Tibial nerve (tissue), 4 donors: ENCODE results near the gene RELN. TPM values are rescaled to one million over a fixed set of nuclear protein-coding genes. Genes with fewer than 3 reads are reported as not detected.

Source experiments
- DNase-seq, 2 donors: peaks; one replicate each; pipeline ENCODE4 v3.0.0-alpha.2; 2019; ENCODE audit warnings: low spot score in 2 of 2
- H3K27ac ChIP-seq, 4 donors: fragments of 200-600 bp; sonication (generic) in 3 of 4; one replicate each; pipeline ENCODE4 v1.5.1; 2017 to 2019; ENCODE audit warnings: mild to moderate bottlenecking in 1 of 4
- H3K27me3 ChIP-seq, 2 donors: fragments of 200-600 bp; sonication (generic) in 1 of 2; one replicate each; pipeline versions ENCODE4 v1.5.1 to v1.6.0; 2017 to 2019
- H3K36me3 ChIP-seq, 3 donors: fragments of 200-600 bp; sonication (generic); one replicate each; pipeline ENCODE4 v1.5.1; 2018 to 2019
- H3K4me1 ChIP-seq, 4 donors: fragments of 200-600 bp; sonication (generic) in 3 of 4; one replicate each; pipeline ENCODE4 v1.5.1; 2017 to 2019
- H3K4me3 ChIP-seq, 4 donors: fragments of 200-600 bp; sonication (generic) in 3 of 4; one replicate each; pipeline ENCODE4 v1.5.1; 2017 to 2019; ENCODE audit warnings: mild to moderate bottlenecking in 1 of 4, moderate library complexity in 1 of 4
- H3K9me3 ChIP-seq, 4 donors: fragments of 200-600 bp; sonication (generic) in 3 of 4; one replicate each; pipeline ENCODE4 v1.5.1; 2017 to 2019
- CTCF ChIP-seq, 5 experiments: fragments of 200-600 bp in 3 of 5; fragments of 450-650 bp in 2 of 5; sonication (generic) in 3 of 5; IDR thresholded peaks; one replicate each; pipeline ENCODE4 v1.5.1; 2016 to 2019; ENCODE audit warnings: antibody characterized with exemption in 5 of 5, mild to moderate bottlenecking in 3 of 5, moderate library complexity in 2 of 5
- EP300 ChIP-seq, 2 donors: sonication (generic); formaldehyde crosslinking; IDR thresholded peaks; one replicate each; pipeline ENCODE4 v1.6.1; 2017; ENCODE audit warnings: antibody characterized with exemption in 2 of 2, mild to moderate bottlenecking in 1 of 2
- POLR2A ChIP-seq, 2 donors: fragments of 450-650 bp; IDR thresholded peaks; one replicate each; pipeline ENCODE4 v1.6.1; 2017; ENCODE audit warnings: antibody characterized with exemption in 2 of 2, mild to moderate bottlenecking in 2 of 2, moderate library complexity in 2 of 2
- WGBS, 2 donors: methylation state at CpG; one replicate each; pipeline ENCODE4 v1.1.5; 2018; 5-methylcytosine and 5-hydroxymethylcytosine counted together
- total RNA-seq, 4 donors: library from RNA; depleted of rRNA; stranded (reverse); fragments of >200 nt; gene quantifications; one replicate each; pipeline ENCODE4 v1.1.0, GENCODE V29; 2016

RELN gene
- total RNA-seq, 4 donors from 2014 or later = 80.4 to 117 (median 102) TPM

GRCh38 chr7:103533761-103534160, 455.7 kb downstream of the RELN start:
- TF ChIP-seq CTCF (IDR thresholded peaks at IDR 0.05) = no peak
- no peak for TF ChIP-seq POLR2A (IDR thresholded peaks at IDR 0.05)
- no peak for TF ChIP-seq EP300 (IDR thresholded peaks at IDR 0.05)
- DNase-seq = no peak
- 81 to 88% methylated on average over 4 of the region's 4 CpGs for WGBS, 2 donors
- peaks cover 0 to 24% (median 0%) of the 10 kb centered on the region in 3 donors for H3K36me3 ChIP-seq
- no peak overlapping the region for H3K4me3 ChIP-seq
- no peaks in the 10 kb centered on the region for H3K4me1 ChIP-seq
- H3K9me3 ChIP-seq = no peaks in the 10 kb centered on the region
- H3K27me3 ChIP-seq = no peaks in the 10 kb centered on the region
- no peak overlapping the region for H3K27ac ChIP-seq

- Histone ChIP-seq H3K27ac (no peak overlapping the region), H3K27me3 (no peaks in the 10 kb centered on the region), H3K36me3 (peaks cover 0 to 19% (median 0%) of the 10 kb centered on the region in 3 donors), H3K4me1 (no peaks in the 10 kb centered on the region), H3K4me3 (no peak overlapping the region), H3K9me3 (no peaks in the 10 kb centered on the region)
- WGBS, 2 donors = 68 to 71% methylated on average over 5 of the region's 5 CpGs
- no peak for DNase-seq
- no peak for TF ChIP-seq CTCF (IDR thresholded peaks at IDR 0.05)
- no peak for TF ChIP-seq POLR2A (IDR thresholded peaks at IDR 0.05)
- no peak for TF ChIP-seq EP300 (IDR thresholded peaks at IDR 0.05)
Observed at GRCh38 chr7:103532955-103533354, 456.5 kb downstream of the RELN start.

- Histone ChIP-seq H3K9me3 (no peaks in the 10 kb centered on the region), H3K4me1 (peaks cover 0 to 6% (median 0%) of the 10 kb centered on the region in 4 donors), H3K27ac (no peak overlapping the region), H3K36me3 (peaks cover 0 to 10% (median 0%) of the 10 kb centered on the region in 3 donors), H3K27me3 (no peaks in the 10 kb centered on the region), H3K4me3 (no peak overlapping the region)
- no peak for DNase-seq
- WGBS, 2 donors = 88 to 94% methylated on average over 2 of the region's 2 CpGs
- TF ChIP-seq EP300 (IDR thresholded peaks at IDR 0.05) (no peak), CTCF (IDR thresholded peaks at IDR 0.05) (no peak), POLR2A (IDR thresholded peaks at IDR 0.05) (no peak)
Observed at GRCh38 chr7:103528152-103528551, 461.3 kb downstream of the RELN start.

GRCh38 chr7:103525937-103526336, 463.5 kb downstream of the RELN start:
- no peak for DNase-seq
- Histone ChIP-seq H3K4me1 (peaks cover 0 to 6% (median 0%) of the 10 kb centered on the region in 4 donors), H3K27ac (no peak overlapping the region), H3K4me3 (no peak overlapping the region), H3K36me3 (no peaks in the 10 kb centered on the region), H3K27me3 (no peaks in the 10 kb centered on the region), H3K9me3 (no peaks in the 10 kb centered on the region)
- TF ChIP-seq EP300 (IDR thresholded peaks at IDR 0.05) = no peak
- TF ChIP-seq CTCF (IDR thresholded peaks at IDR 0.05) = no peak
- no peak for TF ChIP-seq POLR2A (IDR thresholded peaks at IDR 0.05)
- 65 to 71% methylated on average over 1 of the region's 1 CpG for WGBS, 2 donors

GRCh38 chr7:103524042-103524907, 465.2 kb downstream of the RELN start:
- Histone ChIP-seq H3K27ac (no peak overlapping the region), H3K27me3 (no peaks in the 10 kb centered on the region), H3K9me3 (no peaks in the 10 kb centered on the region), H3K36me3 (no peaks in the 10 kb centered on the region), H3K4me1 (peaks cover 0 to 6% (median 0%) of the 10 kb centered on the region in 4 donors), H3K4me3 (no peak overlapping the region)
- TF ChIP-seq CTCF (IDR thresholded peaks at IDR 0.05) = peak in 1 of 5 experiments; percentile 7
- TF ChIP-seq POLR2A (IDR thresholded peaks at IDR 0.05) = no peak
- WGBS, 2 donors = 36 to 37% methylated on average over 9 of the region's 9 CpGs
- DNase-seq = no peak
